Right kidney (tissue), 1 donor: ENCODE data around the gene ANKRD11.
"Not testable (repeated sequence)": the region's sequence is repeated elsewhere in the genome, so short reads cannot be mapped to it uniquely, and the experiment has no call there.

ENCODE experiments used
- DNase-seq: peaks from one replicate; pipeline ENCODE4 v3.0.0-alpha.2; 2016

ANKRD11 gene

DNA sequence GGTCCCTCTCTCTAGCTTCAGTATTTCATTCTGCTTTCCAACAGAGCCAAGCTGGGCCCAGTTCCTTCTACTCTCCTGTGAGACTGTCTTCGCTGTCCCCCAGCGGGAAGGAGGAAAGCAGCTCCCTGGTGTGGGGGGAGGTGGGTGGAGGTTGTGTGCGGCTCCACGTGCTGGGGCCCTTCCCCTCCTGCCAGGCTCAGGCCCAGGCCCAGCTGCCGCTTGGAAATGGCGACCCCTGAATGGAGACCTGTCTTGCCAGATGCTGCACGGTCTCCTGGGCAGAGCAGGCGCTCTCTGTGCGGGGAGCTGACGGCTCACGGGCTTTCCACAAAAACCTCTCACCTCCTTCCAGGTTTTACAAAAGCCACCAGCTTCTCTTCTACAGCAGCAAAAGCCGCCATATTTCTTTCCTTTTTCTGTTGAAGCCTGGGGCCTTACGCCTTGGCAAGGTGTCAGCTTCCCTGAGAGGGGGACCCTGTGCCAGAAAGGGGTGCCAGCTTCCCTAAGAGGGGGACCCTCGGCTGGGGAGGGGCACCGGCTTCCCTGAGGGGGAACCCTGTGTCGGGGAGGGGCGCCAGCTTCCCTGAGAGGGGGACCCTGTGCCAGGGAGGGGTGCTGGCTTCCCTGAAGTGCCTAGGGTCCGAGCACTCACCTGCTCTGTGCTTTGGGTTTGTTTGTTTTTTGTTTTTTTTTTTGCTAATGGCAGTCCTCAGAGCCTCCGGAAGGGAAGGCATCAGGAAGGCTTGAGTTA is 225.4 kb downstream of the ANKRD11 start:
- DNase-seq, result no peak

DNA sequence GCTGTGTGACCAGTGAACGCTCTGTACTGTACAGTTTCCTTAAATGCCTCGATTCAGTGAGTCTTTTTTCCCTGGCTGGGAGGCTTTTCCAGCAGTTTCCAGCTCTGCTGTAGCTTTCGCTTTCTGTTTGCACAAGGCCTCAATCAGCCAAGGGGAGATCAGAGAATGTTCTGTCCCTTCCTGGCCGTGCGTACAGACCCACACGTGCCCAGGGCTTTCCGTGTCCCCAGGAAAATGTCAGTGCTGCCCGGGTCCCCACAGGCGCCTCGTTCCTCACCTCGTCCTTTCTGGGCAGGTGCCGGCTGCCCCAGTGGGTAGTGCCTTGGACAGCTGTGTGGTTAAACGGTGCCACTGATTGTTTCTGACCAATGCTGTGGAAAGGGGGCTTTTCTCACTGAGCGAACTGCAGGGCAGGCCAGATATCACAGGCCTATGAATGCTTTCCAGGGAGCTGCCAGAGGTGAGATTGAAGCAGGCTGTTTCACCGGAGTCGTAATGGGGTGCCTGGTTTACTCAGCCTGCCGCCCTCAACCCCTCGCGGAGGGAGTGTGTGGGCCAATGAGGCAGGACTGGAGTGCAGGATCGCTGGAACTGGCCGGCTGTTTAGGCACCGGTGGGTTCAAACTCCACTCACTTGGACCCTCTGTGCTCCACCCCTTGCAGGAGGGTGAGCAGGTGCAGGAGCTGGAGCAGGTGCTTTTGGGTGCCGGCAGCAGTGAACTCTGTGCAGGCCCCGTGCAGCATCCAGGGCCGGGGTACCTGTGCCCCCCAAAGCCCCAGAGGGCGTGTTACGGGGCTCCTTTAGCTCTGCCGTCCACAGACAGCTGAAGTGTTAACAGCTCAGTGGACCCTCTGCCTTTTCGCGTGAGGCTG is 228.4 kb downstream of the ANKRD11 start:
- no peak for DNase-seq

DNA sequence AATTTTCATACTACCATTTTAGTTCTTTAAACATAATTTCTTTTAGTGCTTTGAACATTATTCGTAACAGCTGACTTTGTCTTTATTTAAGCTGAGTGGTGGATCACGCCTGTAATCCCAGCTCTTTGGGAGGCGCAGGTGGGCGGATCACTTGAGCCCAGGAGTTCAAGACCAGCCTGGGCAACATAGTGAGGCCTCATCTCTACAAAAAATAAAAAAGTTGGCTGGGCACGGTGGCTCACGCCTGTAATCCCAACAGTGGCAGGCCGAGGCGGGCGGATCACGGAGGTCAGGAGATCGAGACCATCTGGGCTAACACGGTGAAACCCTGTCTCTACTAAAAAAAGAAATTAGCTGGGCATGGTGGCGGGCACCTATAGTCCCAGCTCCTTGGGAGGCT is 230.5 kb downstream of the ANKRD11 start:
- not testable (repeated sequence) for DNase-seq

DNA sequence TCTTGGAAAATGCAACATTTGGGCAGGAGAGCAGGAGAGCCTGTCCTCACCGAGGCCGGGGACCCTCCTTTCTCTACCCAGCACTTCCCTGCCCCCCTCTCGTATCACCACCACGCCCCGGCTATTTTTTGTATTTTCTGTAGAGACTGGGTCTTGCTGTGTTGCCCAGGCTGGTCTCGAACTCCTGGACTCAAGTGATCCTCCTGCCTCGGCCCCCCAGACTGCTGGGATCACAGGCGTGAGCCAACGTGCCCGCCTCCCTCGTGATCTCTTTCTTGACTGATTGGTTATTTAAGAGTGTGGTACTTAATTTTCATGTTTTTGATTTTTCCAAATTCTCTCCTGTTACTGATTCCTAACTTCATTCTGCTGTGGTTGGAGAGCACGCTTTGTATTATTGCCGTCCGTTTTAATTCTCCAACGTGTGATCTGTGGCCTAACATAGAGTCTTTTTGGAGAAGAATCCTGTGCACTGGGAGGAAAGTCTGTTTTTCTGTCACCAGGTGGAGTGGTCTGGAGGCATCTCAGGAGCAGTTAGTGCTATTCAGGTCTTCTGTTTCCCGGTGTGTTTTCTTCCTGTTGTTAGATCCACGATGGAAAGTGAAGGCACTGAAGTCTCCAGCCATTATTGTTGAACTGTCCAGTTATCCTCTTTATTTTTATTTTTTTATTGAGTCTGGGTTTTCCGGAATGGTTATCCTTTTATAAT is 232.4 kb downstream of the ANKRD11 start:
- no peak for DNase-seq

DNA sequence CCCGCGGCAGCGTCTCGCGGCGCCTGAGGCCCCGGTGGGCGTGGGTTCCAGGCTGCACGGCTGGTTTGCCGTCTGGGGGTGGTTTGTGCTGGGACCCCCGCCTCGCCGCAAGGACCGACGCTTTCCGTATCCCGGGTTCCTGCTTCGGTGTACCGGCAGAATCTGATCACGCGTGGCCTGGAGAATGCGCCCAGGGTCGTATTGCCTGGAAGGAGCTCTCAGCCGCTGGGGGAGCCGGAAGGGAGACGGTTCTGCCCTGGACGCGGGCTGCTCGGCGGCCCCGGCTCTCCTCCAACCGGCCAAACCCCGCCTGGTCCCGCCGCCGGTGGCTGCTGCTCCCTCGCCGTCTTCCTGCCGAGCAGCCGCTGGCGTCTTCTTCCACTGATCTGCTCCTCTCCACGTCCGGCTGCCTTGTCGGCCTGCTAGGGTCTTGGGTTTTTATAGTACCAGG is 233.1 kb downstream of the ANKRD11 start:
- peak; percentile 63 for DNase-seq

DNA sequence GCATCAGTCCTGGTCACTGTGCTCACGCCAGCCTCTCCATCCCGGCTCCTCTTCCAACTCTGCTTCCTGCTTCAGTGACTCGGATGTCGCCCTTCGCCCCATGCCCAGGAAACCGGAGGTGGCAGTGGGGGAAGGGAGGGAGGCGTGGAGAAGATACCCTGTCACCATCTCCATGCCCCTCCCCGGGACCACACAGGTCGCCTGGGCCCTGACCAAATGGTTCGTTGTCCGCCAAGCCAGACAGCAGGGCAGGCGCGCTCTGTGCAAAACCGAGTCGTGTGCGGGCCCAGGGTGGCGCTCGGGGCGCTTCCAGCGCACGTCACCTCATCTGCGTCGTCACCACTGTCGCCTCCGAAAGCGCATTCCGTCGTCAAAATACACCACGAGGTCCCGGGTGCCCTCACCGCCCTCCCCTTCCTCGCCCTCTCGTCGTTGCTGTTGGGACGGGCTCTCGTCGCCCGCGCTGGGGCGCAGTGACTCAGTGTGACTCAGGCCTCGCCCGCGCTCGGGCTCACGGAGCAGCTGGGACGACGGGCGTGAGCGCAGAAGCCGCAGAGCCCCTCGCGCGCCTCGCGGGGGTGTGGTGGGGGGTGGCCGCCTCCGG is 233.6 kb downstream of the ANKRD11 start:
- DNase-seq, result peak; percentile 84

DNA sequence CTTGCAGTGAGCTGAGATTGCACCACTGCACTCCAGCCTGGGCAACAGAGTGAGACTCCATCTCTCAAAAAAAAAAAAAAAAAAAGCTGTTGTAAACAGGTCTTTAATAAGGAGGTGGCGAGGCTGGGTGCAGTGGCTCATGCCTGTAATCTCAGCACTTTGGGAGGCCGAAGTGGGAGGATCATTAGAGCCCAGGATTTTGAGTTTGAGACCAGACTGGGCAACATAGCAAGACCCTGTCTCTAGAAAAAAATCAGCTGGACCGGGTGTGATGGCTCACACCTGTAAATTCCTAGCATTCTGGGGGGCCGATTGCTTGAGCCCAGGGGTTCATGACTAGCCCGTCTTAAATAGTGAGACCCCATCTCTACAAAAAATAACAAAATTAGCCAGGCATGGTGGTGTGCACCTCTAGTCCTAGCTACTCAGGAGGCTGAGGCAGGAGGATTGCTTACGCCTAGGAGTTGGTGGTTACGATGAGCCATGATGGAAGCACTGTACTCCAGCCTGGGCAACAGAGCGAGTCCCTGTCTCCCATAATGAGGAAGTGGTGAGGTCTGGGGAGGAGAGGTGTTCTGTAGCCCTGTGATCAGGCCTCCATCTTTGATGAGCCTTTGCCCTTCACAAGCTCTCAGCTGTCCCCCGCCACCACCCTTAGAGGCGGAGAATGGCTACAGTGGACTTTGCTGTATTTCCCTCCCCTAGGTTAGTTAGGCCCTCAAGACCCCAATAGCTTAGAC is 236.6 kb downstream of the ANKRD11 start:
- DNase-seq, result no peak

DNA sequence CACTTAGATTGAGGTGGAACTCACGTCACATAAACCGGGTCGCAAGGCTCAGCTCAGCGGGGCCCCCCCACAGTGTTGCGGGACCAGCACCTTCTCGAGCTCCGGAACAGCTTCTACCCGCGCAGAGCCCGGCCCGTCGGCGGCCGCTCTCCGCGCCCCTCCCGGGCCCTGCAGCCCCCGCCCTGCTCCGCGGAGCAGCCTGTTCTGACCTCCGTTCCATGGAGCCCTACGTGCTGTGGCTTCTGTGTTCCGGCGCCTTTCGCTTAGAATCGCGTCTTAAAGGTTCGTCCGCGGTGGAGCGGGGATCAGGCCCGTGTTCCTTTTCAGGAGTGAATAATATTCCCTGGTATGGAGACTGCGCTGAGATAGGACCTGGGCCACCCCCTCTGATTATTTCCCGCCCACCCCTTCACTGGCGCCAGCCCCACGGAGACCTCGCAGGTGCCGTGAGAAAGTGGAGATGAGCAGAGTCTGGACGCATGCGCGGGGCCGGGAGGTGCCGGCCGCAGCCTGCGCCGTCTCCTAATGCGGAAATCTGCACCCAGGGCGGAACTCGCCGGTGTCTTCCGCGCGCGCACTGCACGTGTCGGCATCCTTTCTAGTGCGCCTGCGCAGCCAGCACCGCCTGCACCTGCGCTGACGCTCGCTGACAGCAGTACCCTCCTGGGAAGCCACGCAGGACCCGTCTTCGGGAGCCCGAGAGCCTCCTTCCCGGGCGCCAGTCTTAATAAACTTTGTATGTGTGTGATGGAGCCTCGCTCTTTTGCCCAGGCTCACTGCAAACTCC is 242.0 kb downstream of the ANKRD11 start:
- peak; percentile 29 for DNase-seq

DNA sequence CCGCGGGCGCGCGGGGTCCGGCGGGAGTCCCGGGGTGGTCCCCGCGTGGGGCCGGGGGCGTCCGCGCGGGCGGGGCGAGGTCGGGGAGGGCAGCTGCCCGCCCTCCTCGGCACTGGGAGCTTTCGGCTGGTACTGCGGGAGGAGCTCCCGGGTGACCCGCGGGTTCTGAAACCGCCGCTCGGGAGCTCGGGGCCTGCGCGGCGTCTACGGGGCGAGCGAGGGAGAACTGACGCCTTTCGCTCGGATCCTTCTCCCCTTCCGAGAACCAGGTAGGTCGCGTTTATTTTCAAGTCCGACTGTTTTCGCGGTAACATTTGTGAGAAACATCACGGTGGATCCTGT is 242.7 kb downstream of the ANKRD11 start:
- DNase-seq, result peak; percentile 49

DNA sequence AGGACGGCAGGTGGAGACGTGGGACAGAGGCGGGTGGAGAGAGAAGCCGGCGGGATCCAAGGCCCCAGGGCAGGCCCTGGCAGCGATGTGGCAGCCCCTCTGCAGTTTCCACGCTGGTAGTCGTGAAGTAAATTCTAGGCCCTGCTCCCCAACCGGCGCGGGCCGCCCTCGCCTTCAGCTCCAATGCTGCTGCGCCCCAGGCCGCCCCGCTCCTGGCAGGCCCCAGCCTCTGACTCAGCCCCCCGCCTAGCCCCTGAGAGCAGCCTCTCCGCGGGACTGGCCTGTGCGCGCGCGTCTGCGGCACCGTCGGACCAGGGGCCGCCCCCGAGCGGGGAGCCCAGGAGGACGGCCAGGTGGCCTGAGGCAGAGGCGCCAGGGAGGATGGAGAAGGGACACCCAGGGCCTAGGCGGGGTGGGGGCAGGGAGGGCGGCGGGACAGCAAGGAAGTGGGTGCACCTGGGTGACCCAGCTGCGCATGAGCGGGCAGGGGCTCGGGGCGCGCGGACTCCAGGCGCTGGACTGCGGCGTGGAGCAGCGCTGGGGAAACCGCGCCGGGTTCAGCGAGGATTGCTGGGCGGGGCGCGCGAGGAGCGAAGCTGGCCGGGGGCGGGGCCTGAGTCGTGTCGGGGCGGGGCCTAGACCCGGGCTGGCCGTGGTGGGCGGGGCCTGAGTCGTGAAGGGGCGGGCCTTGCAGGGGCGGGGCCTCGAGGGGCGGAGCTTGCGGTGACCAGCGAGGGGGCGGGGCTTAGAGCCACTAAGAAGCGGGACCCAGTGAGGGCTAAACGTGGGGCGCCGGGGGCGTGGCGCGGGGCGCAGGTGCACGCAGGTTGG is 243.2 kb downstream of the ANKRD11 start:
- peak; percentile 54 for DNase-seq

DNA sequence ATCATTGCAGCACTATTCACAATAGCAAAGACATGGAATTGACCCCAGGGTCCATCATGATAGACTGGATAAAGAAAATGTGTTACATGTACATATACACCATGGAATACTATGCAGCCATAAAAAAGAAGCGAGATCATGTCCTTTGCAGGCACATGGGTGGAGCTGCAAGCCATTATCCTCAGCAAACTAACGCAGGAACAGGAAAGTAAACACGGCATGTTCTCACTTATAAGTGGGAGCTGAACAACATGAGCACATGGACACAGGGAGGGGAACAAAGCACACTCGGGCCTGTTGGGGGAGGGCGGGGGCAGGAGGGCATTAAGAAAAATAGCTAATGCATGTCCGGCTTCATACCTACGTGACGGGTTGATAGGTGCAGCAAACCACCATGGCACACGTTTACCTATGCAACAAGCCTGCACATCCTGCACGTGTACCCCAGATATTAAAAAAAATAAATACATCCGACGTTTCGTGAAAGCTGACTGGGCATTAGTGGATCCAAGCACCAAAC is 243.9 kb downstream of the ANKRD11 start:
- DNase-seq, result no peak

DNA sequence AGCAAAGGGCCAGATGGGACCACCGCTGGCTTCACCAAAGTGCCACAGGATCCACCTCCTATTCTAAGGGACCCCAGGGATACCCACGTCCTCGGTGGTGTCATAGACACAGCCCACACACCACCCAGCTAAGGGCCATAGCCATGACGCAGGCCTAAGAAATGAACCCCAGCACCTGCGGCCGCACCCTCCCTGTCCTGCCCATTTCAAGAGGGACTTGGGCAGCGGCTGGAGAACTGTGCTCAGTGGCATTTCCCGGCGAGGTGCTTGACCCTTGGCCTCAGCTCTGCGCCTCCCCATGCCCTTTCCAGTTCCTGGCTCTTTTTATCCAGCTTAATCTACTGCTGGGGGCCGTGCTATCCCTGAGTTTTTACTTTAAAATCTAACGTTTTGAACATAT is 245.6 kb downstream of the ANKRD11 start:
- no peak for DNase-seq

DNA sequence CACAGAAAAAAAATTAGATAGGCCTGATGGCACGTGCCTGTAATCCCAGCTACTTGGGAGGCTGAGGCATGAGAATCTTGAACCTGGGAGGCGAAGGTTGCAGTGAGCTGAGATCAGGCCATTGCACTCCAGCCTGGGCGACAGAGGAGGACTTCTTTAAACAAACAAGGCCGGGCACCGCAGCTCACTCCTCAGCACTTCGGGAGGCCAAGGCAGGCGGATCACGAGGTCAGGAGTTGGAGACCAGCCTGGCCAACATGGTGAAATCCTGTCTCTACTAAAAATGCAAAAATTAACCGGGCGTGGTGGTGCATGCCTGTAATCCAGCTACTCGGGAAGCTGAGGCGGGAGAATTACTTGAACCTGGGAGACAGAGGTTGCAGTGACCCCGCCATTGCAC is 246.1 kb downstream of the ANKRD11 start:
- not testable (repeated sequence) for DNase-seq

DNA sequence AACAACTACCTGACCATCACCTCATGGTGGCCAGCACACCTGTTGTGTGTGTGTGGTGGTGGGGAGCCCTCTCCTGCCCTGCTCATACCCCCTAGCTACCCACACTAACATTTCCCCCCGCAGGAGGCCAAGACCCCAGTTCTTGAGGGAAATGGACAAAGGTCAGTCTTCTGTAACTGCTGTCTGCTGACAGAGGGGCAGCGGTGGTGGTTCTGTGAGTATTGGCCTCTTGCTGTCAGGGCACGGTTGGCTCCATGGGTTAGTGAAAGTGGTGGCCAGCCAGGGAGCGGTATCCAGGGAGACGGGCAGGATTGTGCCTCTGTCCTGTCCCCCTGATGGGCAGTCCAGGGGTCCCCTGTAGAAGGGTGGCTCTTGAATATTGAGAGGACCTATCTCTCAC is 246.7 kb downstream of the ANKRD11 start:
- DNase-seq, result no peak

DNA sequence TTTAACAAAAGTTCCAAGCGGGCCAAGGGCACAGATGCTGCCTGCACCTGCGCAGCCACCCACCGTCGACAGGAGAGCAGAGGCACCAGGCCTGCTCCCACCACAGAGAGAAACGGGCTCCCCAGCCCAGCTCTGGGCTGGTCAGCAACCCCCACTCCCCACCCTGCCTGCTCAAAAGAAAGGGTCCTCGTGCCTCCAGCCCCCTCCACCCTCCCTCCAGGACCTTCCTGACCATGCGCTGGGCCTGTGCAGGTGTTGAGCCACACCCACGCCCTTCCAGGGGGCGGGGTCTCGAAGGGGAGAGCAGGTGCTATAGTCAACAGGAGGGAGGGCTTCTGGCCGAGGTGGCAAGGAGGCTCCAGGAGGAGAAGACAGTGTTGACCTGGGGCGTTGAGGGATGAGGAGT is 247.6 kb downstream of the ANKRD11 start:
- DNase-seq, result no peak

DNA sequence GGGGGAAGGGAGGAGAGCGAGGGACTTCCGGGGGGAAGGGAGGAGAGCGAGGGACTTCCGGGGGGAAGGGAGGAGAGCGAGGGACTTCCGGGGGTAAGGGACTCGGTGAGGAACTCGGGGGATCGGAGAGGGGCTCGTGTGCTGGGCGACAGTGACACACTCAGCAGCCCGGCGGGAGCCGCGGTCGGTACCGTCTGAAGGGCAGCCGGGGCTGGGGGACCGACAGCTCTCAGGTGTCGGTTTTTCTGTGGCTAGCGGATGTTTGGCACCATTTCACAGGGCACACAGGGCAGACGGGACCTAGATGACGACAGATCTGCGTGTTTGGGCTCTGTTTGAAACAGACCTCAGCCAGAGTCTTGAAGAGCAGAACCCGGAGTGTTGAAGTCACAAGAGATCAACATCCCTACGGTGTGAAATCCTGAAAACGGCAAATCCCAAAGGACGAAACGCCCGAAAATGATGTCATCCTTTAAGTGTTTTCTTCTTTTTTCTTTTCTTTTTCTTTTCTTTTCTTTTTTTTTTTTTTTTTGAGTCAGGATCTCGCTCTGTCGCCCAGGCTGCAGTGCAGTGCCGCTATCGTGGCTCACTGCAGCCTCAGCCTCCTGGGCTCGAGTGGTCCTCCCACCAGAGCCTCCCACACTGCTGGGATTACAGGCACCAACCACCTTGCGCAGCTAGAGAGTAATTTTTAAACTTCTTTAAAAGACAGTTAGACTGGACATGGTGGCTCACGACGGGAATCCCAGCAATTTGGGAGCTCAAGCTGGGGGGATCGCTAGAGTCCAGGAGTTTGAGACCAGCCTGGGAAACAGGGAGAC is 249.0 kb downstream of the ANKRD11 start:
- peak; percentile 92 for DNase-seq

DNA sequence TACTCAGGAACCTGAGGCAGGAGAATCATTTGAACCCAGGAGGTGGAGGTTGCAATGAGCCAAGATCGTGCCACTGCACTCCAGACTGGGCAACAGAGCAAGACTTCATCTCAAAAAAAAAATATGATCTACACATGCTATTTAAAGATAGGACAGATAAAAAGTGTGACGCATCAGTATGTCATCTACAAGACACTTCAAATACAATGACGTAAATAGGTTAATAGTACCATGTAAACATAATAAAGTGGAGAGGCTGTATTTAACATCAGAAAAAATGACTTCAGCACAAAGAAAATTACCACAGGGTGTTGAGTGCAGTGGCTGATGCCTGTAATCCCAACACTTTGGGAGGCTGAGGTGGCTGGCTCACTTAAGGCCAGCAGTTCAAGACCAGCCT is 252.6 kb downstream of the ANKRD11 start:
- DNase-seq, result no peak

DNA sequence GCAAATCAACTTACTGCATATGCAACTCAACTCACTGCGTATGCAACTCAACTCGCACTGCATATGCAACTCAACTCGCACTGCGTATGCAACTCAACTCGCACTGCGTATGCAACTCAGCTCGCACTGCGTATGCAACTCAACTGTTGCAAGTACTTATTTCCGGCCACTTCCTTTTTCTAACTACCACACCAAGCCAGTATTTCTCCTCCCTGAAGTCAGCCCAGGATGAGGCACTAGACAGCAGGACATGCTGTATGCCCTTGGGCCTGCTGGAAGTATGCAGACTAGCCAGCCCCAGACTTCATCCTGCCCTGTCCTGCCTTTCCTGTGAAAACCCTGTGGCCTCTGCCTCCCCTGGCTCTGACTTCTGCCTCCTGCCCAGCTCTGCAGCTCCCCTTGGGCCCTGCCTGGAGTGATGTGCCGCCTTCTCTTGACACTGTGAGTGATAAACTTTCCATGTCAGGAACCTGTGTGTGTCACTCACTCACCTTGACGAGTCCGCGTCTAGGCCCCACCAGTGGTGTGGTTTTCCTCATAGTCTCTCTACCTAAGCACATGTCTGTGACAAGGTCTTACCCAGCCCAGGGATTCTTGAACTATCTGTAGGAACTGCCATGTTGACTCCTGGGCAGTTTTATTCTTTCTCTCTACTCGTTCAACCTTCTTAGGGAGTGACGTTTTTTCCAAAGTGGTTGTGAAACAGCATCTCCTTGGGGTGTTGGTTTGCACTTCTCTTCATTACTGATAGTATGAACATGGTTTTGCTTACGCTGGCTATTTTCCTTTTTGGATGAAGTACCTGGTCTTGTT is 256.5 kb downstream of the ANKRD11 start:
- no peak for DNase-seq
